ENCODE measurements around the gene BAIAP3. TPM values are rescaled to one million over a fixed set of nuclear protein-coding genes. Genes with fewer than 3 reads are reported as not detected.

BAIAP3 gene
- total RNA-seq, 4 donors from 2014 or later: 1.3 to 4.2 (median 2.3) TPM

DNA sequence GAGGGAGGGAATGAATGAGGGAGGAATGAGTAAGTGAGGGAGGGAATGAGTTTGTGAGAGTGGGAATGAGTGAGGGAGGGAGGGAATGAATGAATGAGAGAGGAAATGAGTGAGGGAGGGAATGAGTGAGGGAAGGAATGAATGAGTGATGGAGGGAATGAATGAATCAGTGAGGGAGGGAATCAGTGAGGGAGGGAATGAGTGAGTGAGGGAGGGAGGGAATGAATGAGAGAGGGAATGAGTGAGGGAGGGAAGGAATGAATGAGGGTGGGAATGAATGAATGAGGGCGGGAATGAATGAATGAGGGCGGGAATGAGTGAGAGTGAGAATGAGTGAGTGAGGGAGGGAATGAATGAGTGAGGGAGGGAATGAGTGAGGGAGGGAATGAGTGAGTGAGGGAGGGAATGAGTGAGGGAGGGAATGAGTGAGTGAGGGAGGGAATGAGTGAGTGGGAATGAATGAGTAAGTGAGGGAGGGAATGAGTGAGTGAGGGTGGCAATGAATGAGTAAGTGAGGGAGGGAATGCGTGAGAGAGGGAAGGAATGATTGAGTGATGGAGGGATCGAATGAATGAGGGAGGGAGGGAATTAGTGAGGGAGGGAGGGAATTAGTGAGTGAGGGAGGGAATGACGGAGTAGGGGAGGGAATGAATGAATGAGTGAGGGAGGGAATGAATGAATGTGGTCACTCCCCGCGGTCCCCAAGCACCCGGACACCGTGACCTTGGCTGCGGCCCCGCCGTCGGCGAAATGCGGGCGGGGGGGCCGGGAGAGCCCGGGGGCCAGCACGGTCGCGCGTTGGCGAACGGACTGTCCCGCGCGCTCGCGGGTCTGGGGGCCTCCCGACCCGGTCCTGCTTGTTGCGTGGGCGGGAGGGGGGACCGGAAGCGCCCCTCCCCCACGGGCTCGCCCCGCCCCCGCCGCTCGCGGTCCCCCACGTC lies 25.1 kb upstream of the BAIAP3 start:
- intact Hi-C loops (cut with DNase I): no loop called here
- Histone ChIP-seq H3K4me1 (peaks cover 30 to 41% (median 35%) of the 10 kb centered on the region in 4 donors), H3K4me3 (peak overlapping the region; percentile 61 to 91 (median 74)), H3K27me3 (peaks cover 0 to 12% (median 1%) of the 10 kb centered on the region in 4 donors), H3K9me3 (no peaks in the 10 kb centered on the region), H3K27ac (replicated peaks in 1 of 4) (peak overlapping the region; percentile 92 to 98 (median 95)), H3K36me3 (peaks cover 0 to 8% (median 0%) of the 10 kb centered on the region in 4 donors)
- no peak for DNase-seq (ENCODE audit: extremely low spot score)
- WGBS: 13% methylated on average over 10 of the region's 43 CpGs
- TF ChIP-seq EP300 (IDR thresholded peaks at IDR 0.05) (no peak), POLR2AphosphoS5 (IDR thresholded peaks at IDR 0.05) (no peak), POLR2A (IDR thresholded peaks at IDR 0.05; ENCODE audit: low read depth) (no peak)

DNA sequence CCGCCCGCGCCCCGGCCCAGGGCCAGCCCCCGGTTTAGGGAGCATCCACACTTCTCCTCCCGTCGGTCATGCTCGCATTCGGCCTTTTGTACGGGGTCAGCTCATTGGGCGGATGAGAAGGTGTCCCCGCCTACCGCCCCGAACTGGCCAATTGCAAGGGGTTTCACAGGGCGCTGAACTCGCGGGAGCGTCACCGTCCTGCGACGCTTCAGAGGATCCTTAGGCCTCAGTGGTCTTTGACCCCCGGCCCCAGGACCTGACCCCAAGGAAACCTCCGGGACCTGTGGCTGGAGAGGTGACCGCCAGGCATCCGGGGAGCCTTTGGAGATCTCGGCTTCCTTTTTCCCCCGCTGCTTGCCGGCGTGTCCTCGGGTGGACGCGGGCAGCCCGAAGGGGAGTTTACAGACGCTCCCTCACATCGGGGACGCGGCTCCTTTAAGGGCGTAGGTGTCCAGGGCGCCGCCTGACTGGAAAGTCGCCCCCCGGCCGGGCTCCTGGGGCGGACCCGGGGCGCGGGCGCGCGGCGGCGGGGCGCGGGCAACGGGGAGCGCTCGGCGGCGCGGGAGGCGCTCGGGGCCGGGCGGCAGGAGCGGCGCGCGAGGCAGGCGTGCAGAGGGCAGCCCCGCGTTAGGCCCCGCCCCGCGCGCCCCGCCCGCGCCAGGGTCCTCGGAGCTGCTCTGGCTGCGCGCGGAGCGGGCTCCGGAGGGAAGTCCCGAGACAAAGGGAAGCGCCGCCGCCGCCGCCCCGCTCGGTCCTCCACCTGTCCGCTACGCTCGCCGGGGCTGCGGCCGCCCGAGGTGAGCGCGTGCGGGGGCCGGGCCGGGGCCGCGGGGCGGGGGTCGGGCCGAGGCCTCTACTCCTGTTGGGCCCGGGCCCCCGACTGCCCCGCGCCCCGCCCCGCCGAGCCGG lies 24.2 kb upstream of the BAIAP3 start, which contains the start of gene UBE2I:
UBE2I (plus strand) TSS at position 660 of the 909 bp plus-strand sequence. CDS start 4,395 bp downstream, outside the sequence.
- intact Hi-C loops (cut with DNase I): no loop called here

DNA sequence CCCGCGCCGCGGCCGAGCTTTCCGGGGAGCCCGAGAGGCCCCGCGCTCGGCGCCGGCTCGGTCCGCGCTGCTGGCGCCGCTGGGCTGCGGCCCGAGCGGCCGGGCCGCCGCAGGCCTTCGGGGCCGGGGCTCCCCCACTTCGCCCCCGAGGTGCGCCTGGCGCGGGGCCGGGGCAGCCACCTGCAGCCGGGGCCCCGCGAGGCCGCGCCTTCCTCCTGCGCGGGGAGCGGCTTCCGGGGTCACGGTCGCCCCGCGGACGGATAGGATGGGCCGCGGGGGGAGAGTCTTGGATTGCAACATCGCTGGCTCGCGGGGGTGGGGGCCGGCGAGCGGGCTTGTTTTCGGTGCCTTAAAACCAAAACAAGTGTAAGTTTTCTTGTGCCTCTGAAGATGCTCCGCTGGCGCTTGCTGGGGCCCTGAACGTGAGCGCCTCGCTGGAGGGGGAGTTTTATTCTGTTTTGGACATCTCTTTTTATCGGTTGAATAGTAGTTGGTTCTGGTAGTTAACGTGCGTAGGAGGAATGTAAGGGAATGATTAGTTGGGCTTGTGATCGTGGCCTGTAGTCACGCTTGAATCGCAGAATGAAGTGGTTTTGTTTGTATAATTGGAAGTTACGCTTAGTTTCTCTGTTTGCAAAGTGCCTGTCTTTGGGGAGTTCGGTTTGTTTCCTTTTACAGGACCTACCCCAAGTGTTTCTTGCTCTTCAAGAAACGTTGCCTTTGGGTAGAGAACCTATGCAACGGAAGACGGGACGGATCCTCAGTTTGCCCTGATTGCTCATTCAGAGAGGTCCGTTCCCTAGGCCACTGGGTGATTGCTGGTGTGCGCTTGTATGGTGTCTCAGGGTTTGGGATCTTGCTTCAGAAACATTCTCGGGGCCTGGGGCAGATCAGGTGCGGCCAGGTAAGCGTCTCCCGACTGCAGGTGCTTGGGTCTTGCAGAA lies 23.3 kb upstream of the BAIAP3 start:
- TF ChIP-seq POLR2AphosphoS5 (IDR thresholded peaks at IDR 0.05): peak in 1 of 2 donors; percentile 7
- TF ChIP-seq EP300 (IDR thresholded peaks at IDR 0.05): no peak
- no peak for TF ChIP-seq POLR2A (IDR thresholded peaks at IDR 0.05; ENCODE audit: low read depth)
- peaks cover 37 to 57% (median 49%) of the 10 kb centered on the region in 4 donors for H3K4me1 ChIP-seq
- H3K36me3 ChIP-seq: peaks cover 13 to 26% (median 18%) of the 10 kb centered on the region in 4 donors
- no peaks in the 10 kb centered on the region for H3K27me3 ChIP-seq
- no peaks in the 10 kb centered on the region for H3K9me3 ChIP-seq
- H3K4me3 ChIP-seq: peak overlapping the region; percentile 61 to 91 (median 74)
- intact Hi-C loops (cut with DNase I): no loop called here
- under 1% methylated on average over 13 of the region's 77 CpGs for WGBS
- H3K27ac ChIP-seq (replicated peaks in 1 of 4): peak overlapping the region; percentile 92 to 98 (median 95)
- DNase-seq (ENCODE audit: extremely low spot score): no peak

More for the DNA sequence above, 24.2 kb upstream of the BAIAP3 start, which contains the start of gene UBE2I:
- Histone ChIP-seq H3K27me3 (peaks cover 0 to 3% (median 0%) of the 10 kb centered on the region in 4 donors), H3K4me3 (peak within 1 kb of the TSS; percentile 61 to 91 (median 74)), H3K9me3 (no peaks in the 10 kb centered on the region), H3K4me1 (peaks cover 37 to 50% (median 44%) of the 10 kb centered on the region in 4 donors), H3K27ac (replicated peaks in 1 of 4) (peak within 1 kb of the TSS; percentile 92 to 98 (median 95)), H3K36me3 (peaks cover 3 to 16% (median 8%) of the 10 kb centered on the region in 4 donors)
- no peak for TF ChIP-seq POLR2A (IDR thresholded peaks at IDR 0.05; ENCODE audit: low read depth)
- peak; percentile 65 to 80 for TF ChIP-seq POLR2AphosphoS5 (IDR thresholded peaks at IDR 0.05)
- TF ChIP-seq, protein P1, sequence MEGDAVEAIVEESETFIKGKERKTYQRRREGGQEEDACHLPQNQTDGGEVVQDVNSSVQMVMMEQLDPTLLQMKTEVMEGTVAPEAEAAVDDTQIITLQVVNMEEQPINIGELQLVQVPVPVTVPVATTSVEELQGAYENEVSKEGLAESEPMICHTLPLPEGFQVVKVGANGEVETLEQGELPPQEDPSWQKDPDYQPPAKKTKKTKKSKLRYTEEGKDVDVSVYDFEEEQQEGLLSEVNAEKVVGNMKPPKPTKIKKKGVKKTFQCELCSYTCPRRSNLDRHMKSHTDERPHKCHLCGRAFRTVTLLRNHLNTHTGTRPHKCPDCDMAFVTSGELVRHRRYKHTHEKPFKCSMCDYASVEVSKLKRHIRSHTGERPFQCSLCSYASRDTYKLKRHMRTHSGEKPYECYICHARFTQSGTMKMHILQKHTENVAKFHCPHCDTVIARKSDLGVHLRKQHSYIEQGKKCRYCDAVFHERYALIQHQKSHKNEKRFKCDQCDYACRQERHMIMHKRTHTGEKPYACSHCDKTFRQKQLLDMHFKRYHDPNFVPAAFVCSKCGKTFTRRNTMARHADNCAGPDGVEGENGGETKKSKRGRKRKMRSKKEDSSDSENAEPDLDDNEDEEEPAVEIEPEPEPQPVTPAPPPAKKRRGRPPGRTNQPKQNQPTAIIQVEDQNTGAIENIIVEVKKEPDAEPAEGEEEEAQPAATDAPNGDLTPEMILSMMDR (IDR thresholded peaks at IDR 0.05): no peak
- no peak for TF ChIP-seq EP300 (IDR thresholded peaks at IDR 0.05)
- DNase-seq (ENCODE audit: extremely low spot score): peak; percentile 99
- WGBS: 0% methylated on average over 1 of the region's 117 CpGs

DNA sequence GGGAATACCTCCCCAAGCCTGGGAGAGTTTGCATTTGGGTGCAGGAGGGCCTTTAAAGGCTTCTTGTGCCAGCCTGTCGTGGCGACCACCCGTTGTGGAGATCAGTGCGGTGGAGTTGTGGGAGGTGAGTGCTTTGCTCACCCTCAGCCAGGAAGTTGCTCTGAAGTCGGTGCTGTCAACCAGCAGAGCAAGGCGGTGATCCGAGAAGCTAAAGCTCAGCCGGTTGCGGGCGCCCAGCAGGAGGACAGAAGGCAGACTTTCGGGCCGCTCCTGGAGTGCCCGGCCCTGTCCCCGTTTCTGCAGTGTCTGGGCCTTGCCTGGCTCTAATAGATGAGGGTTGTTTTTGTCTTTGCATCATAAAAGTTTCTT lies 22.6 kb upstream of the BAIAP3 start:
- peaks cover 37 to 61% (median 49%) of the 10 kb centered on the region in 4 donors for H3K4me1 ChIP-seq
- H3K27me3 ChIP-seq: no peaks in the 10 kb centered on the region
- intact Hi-C loops (cut with DNase I): no loop called here
- 0% methylated on average over 2 of the region's 14 CpGs for WGBS
- DNase-seq (ENCODE audit: extremely low spot score): no peak
- TF ChIP-seq EP300 (IDR thresholded peaks at IDR 0.05) (no peak), POLR2A (IDR thresholded peaks at IDR 0.05; ENCODE audit: low read depth) (no peak), POLR2AphosphoS5 (IDR thresholded peaks at IDR 0.05) (no peak)
- TF ChIP-seq, protein P1 (IDR thresholded peaks at IDR 0.05): no peak
- peak overlapping the region; percentile 13 to 98 (median 95) for H3K27ac ChIP-seq (replicated peaks in 1 of 4)
- H3K9me3 ChIP-seq: no peaks in the 10 kb centered on the region
- peak overlapping the region; percentile 61 to 91 (median 74) for H3K4me3 ChIP-seq
- peaks cover 19 to 32% (median 24%) of the 10 kb centered on the region in 4 donors for H3K36me3 ChIP-seq

Data from esophagus muscularis mucosa (tissue), 4 donors.